HCT116 (cell line): ENCODE data around the gene GOLGA7B. TPM values are rescaled to one million over a fixed set of nuclear protein-coding genes. Genes with fewer than 3 reads are reported as not detected.

Experiments
- ATAC-seq: fragments of 200-7000 bp; cut with Tn5 transposase; 2 replicates; pipeline ENCODE4 v1.9.1; 2020; ENCODE audit warnings: mild to moderate bottlenecking, moderate library complexity
- BruUV-seq: library from RNA; stranded (reverse); fragments of 400-500 nt; replicated peaks from 2 replicates; lab custom pipeline; 2021; lab: Mats Ljungman, UMichigan
- CTCF ChIA-PET: fragments of 300-600 bp; sonication (Branson Sonifier 250); formaldehyde crosslinking; loops from one replicate; lab custom pipeline; 2021; ENCODE audit warnings: antibody characterized with exemption; lab: Charles Lee
- POLR2A ChIA-PET: fragments of 300-600, 350-600 bp; sonication (Branson Sonifier 250); formaldehyde crosslinking; loops from one replicate; lab custom pipeline; 2021; ENCODE audit warnings: antibody characterized with exemption; lab: Charles Lee
- RAD21 ChIA-PET, 2 experiments: fragments of 300-600 bp; sonication (Branson Sonifier 250); formaldehyde crosslinking; loops; one replicate each; lab custom pipeline; 2023; ENCODE audit warnings: low total read pairs in 2 of 2; ENCODE audit not compliant: uncharacterized antibody in 2 of 2, unreplicated experiment in 2 of 2, low non-redundant PET in 1 of 2; lab: Charles Lee
- DNase-seq: peaks from one replicate; pipeline ENCODE4 v3.0.0-alpha.2; 2010; ENCODE audit warnings: low read depth, low spot score
- H2AFZ ChIP-seq: fragments of 200-600 bp; shearing (Covaris generic), sonication (generic); 2 replicates; pipeline ENCODE4 v1.6.1; 2017; ENCODE audit warnings: low read depth, mixed run types, mixed read lengths, antibody characterized with exemption, low read length; ENCODE audit not compliant: poor library complexity, severe bottlenecking
- H3K27ac ChIP-seq: 2 replicates; pipeline ENCODE4 v1.5.1; 2012; ENCODE audit warnings: low read depth, low read length
- H3K27me3 ChIP-seq: fragments of 200-600 bp; sonication (generic); 2 replicates; pipeline ENCODE4 v1.6.1; 2016; ENCODE audit warnings: mixed run types, low read length, mixed read lengths; ENCODE audit not compliant: insufficient read depth
- H3K36me3 ChIP-seq, 2 experiments: fragments of 200-500 bp in 1 of 2; fragments of 200-600 bp in 1 of 2; sonication (Bioruptor generic) in 1 of 2; sonication (generic) in 1 of 2; 2 replicates each; pipeline versions ENCODE4 v1.5.1 to v1.6.1; 2014 to 2016; ENCODE audit warnings: low read length in 2 of 2, inconsistent platforms in 1 of 2, mixed read lengths in 1 of 2, mixed run types in 1 of 2; ENCODE audit not compliant: insufficient read depth in 2 of 2, control insufficient read depth in 1 of 2
- H3K4me1 ChIP-seq, 2 experiments: fragments of 200-600 bp in 1 of 2; sonication (generic) in 1 of 2; 2 replicates each; pipeline versions ENCODE4 v1.5.1 to v1.6.1; 2012 to 2017; ENCODE audit warnings: low read length in 2 of 2, inconsistent platforms in 1 of 2, mild to moderate bottlenecking in 1 of 2, mixed read lengths in 1 of 2, mixed run types in 1 of 2, moderate library complexity in 1 of 2; ENCODE audit not compliant: insufficient read depth in 2 of 2, control insufficient read depth in 1 of 2
- H3K4me2 ChIP-seq: fragments of 200-600 bp; sonication (generic); 2 replicates; pipeline ENCODE4 v1.6.1; 2017; ENCODE audit warnings: mixed run types, low read length, mixed read lengths
- H3K4me3 ChIP-seq, 2 experiments: fragments of 200-600 bp in 1 of 2; sonication (generic) in 1 of 2; replicated peaks in 1 of 2; 2 replicates each; pipeline ENCODE4 v1.5.1; 2011 to 2016; ENCODE audit warnings: low read length in 2 of 2, control low read depth in 1 of 2, low read depth in 1 of 2, mild to moderate bottlenecking in 1 of 2, mixed read lengths in 1 of 2, mixed run types in 1 of 2
- H3K79me2 ChIP-seq: fragments of 200-600 bp; sonication (generic); 2 replicates; pipeline ENCODE4 v1.6.1; 2017; ENCODE audit warnings: mild to moderate bottlenecking, mixed run types, low read length, moderate library complexity, mixed read lengths; ENCODE audit not compliant: insufficient read depth
- H3K9ac ChIP-seq: fragments of 200-600 bp; sonication (generic); 2 replicates; pipeline ENCODE4 v1.6.1; 2016; ENCODE audit warnings: low read length, mixed read lengths
- H3K9me2 ChIP-seq: fragments of 200-600 bp; sonication (generic), shearing (Covaris generic); 2 replicates; pipeline ENCODE4 v1.6.1; 2017; ENCODE audit warnings: mixed run types, mild to moderate bottlenecking, moderate library complexity; ENCODE audit not compliant: insufficient read depth
- H3K9me3 ChIP-seq, 2 experiments: fragments of 200-500 bp in 1 of 2; fragments of 200-600 bp in 1 of 2; sonication (Bioruptor generic) in 1 of 2; sonication (generic) in 1 of 2; 2 replicates each; pipeline ENCODE4 v1.6.1; 2014 to 2017; ENCODE audit warnings: low read length in 2 of 2, mixed read lengths in 2 of 2, inconsistent platforms in 1 of 2, low read depth in 1 of 2, mild to moderate bottlenecking in 1 of 2, mixed run types in 1 of 2, moderate library complexity in 1 of 2; ENCODE audit not compliant: control insufficient read depth in 1 of 2, insufficient read depth in 1 of 2
- H4K20me1 ChIP-seq: fragments of 200-600 bp; sonication (generic), shearing (Covaris generic); 2 replicates; pipeline ENCODE4 v1.6.1; 2017; ENCODE audit warnings: mixed run types, mild to moderate bottlenecking, moderate library complexity; ENCODE audit not compliant: insufficient read depth
- ATF3 ChIP-seq: IDR thresholded peaks from 2 replicates; pipeline ENCODE4 v1.6.1; 2012
- CBX3 ChIP-seq: IDR thresholded peaks from 2 replicates; pipeline ENCODE4 v1.6.1; 2012; ENCODE audit warnings: low read depth
- CEBPB ChIP-seq: IDR thresholded peaks from 2 replicates; pipeline ENCODE4 v1.6.1; 2012; ENCODE audit warnings: low read depth
- EGR1 ChIP-seq: IDR thresholded peaks from 2 replicates; pipeline ENCODE4 v1.6.1; 2012; ENCODE audit warnings: low read depth
- EZH2phosphoT487 ChIP-seq: fragments of 200-600 bp; IDR thresholded peaks from 2 replicates; pipeline ENCODE4 v1.6.1; 2018; ENCODE audit warnings: antibody characterized with exemption, borderline replicate concordance
- FOSL1 ChIP-seq: IDR thresholded peaks from 2 replicates; pipeline ENCODE4 v1.6.1; 2012; ENCODE audit warnings: low read depth
- JUND ChIP-seq: IDR thresholded peaks from 2 replicates; pipeline ENCODE4 v1.6.1; 2012
- MAX ChIP-seq: IDR thresholded peaks from 2 replicates; pipeline ENCODE4 v1.6.1; 2012
- POLR2AphosphoS5 ChIP-seq: IDR thresholded peaks from 2 replicates; pipeline ENCODE4 v1.6.1; 2011; ENCODE audit warnings: mild to moderate bottlenecking, low read depth, low read length, moderate library complexity
- RAD21 ChIP-seq: IDR thresholded peaks from 2 replicates; pipeline ENCODE4 v1.6.1; 2012; ENCODE audit warnings: low read depth, mild to moderate bottlenecking
- REST ChIP-seq: IDR thresholded peaks from 2 replicates; pipeline ENCODE4 v1.6.1; 2012; ENCODE audit warnings: low read depth
- SIN3A ChIP-seq: IDR thresholded peaks from 2 replicates; pipeline ENCODE4 v1.6.1; 2012; ENCODE audit warnings: low read depth
- SP1 ChIP-seq: IDR thresholded peaks from 2 replicates; pipeline ENCODE4 v1.6.1; 2012; ENCODE audit warnings: low read depth
- SRF ChIP-seq: IDR thresholded peaks from 2 replicates; pipeline ENCODE4 v1.6.1; 2012; ENCODE audit warnings: low read depth
- TCF7L2 ChIP-seq: IDR thresholded peaks from 2 replicates; pipeline ENCODE4 v1.7.0; 2011; ENCODE audit warnings: borderline replicate concordance, inconsistent platforms; ENCODE audit not compliant: insufficient read depth, insufficient read length; ENCODE audit errors: extremely low read depth
- YY1 ChIP-seq: IDR thresholded peaks from 2 replicates; pipeline ENCODE4 v1.6.1; 2011; ENCODE audit warnings: low read length, low read depth, moderate library complexity, mild to moderate bottlenecking; ENCODE audit not compliant: insufficient replicate concordance; ENCODE audit errors: extremely low read depth
- ZNF274 ChIP-seq: fragments of 200-500 bp; sonication (Bioruptor generic); IDR thresholded peaks from 2 replicates; pipeline ENCODE4 v1.6.1; 2014; ENCODE audit warnings: mild to moderate bottlenecking, low read depth, low read length, inconsistent platforms
- intact Hi-C: fragments of 100-400 bp; cut with micrococcal nuclease; formaldehyde crosslinking; loops from 2 replicates; pipeline ENCODE4 v1.10.0; 2022
- total RNA-seq: library from RNA; stranded (reverse); gene quantifications from one replicate; pipeline ENCODE4 v1.2.1, GENCODE V29; 2021; ENCODE audit not compliant: unreplicated experiment

GOLGA7B gene
- total RNA-seq, 1 experiment from 2014 or later, result 1.0 TPM

- TF ChIP-seq FOSL1 (no peak), JUND (no peak), ZNF274 (no peak), ATF3 (no peak), RAD21 (no peak), CBX3 (no peak), SRF (no peak), EGR1 (no peak), SP1 (no peak), CEBPB (no peak), SIN3A (no peak), POLR2AphosphoS5 (no peak)
- TF ChIP-seq, all 23 proteins: peak for 0
- Histone ChIP-seq H3K36me3 (no peaks in the 10 kb centered on the region), H4K20me1 (no peaks in the 10 kb centered on the region), H3K9me3 (no peaks in the 10 kb centered on the region), H3K9ac (no peak overlapping the region), H3K4me2 (no peak overlapping the region), H3K4me3 (no peak overlapping the region), H3K4me1 (no peaks in the 10 kb centered on the region), H3K79me2 (no peaks in the 10 kb centered on the region), H3K27ac (no peak overlapping the region), H3K9me2 (no peaks in the 10 kb centered on the region), H3K27me3 (no peaks in the 10 kb centered on the region), H2AFZ (no peak overlapping the region)
- no TSS peak for BruUV-seq
- ATAC-seq (no peak), DNase-seq (no peak)
- ChIA-PET POLR2A (no interaction called here), RAD21 (no interaction called here), CTCF (interaction anchor here (1.0 to 1.2 kb wide), 2 partner anchors 10 to 141 kb away, joined by 3 to 4 read pairs; no protein-coding TSS in a partner anchor)
- intact Hi-C loops, result no loop called here
Observed at GRCh38 chr10:97904576-97904975, 54.9 kb downstream of the GOLGA7B start.

GRCh38 chr10:97905276-97905675, 55.6 kb downstream of the GOLGA7B start:
- no peaks in the 10 kb centered on the region for H3K9me2 ChIP-seq
- H3K79me2 ChIP-seq, result no peaks in the 10 kb centered on the region
- POLR2A ChIA-PET, result no interaction called here
- H3K9me3 ChIP-seq, result no peaks in the 10 kb centered on the region
- no peaks in the 10 kb centered on the region for H3K36me3 ChIP-seq
- H3K4me2 ChIP-seq, result no peak overlapping the region
- CTCF ChIA-PET, result interaction anchor here (1.0 kb wide), 1 partner anchor 10 kb away, joined by 4 read pairs; no protein-coding TSS in a partner anchor
- no peaks in the 10 kb centered on the region for H3K4me1 ChIP-seq
- intact Hi-C loops, result no loop called here
- ATAC-seq (no peak), DNase-seq (no peak)
- RAD21 ChIA-PET, result no interaction called here
- BruUV-seq, result no TSS peak
- no peak overlapping the region for H2AFZ ChIP-seq
- H3K4me3 ChIP-seq, result no peak overlapping the region
- no peaks in the 10 kb centered on the region for H3K27me3 ChIP-seq
- no peak overlapping the region for H3K27ac ChIP-seq
- H3K9ac ChIP-seq, result no peak overlapping the region
- no peaks in the 10 kb centered on the region for H4K20me1 ChIP-seq
- TF ChIP-seq EZH2phosphoT487, result no peak
- no peak for TF ChIP-seq YY1
- TF ChIP-seq EGR1, result no peak
- TF ChIP-seq MAX, result no peak
- no peak for TF ChIP-seq CBX3
- TF ChIP-seq TCF7L2, result no peak
- no peak for TF ChIP-seq ZNF274
- no peak for TF ChIP-seq REST
